Nephron (organoid): ENCODE measurements around the gene ME3.

Experiments used
- H3K27ac Mint-ChIP-seq, 3 experiments: 2 replicates each; pipeline ENCODE4 v1.8.0; 2020; ENCODE audit warnings: mixed read lengths in 3 of 3, mild to moderate bottlenecking in 2 of 3, moderate library complexity in 1 of 3
- H3K27me3 Mint-ChIP-seq: 2 replicates; pipeline ENCODE4 v1.8.0; 2021; ENCODE audit warnings: low read depth, mild to moderate bottlenecking, moderate library complexity, mixed read lengths
- H3K36me3 Mint-ChIP-seq: 2 replicates; pipeline ENCODE4 v1.8.0; 2020; ENCODE audit warnings: low read depth, mixed read lengths
- H3K4me1 Mint-ChIP-seq: 2 replicates; pipeline ENCODE4 v1.8.0; 2020; ENCODE audit warnings: mixed read lengths
- H3K4me3 Mint-ChIP-seq, 3 experiments: 2 replicates each; pipeline ENCODE4 v1.8.0; 2020; ENCODE audit warnings: mild to moderate bottlenecking in 3 of 3, mixed read lengths in 3 of 3, moderate library complexity in 2 of 3
- H3K9me3 Mint-ChIP-seq: 2 replicates; pipeline ENCODE4 v1.8.0; 2020; ENCODE audit warnings: mixed read lengths
- CTCF ChIP-seq, 3 experiments: fragments of 200-600 bp; sonication (generic); IDR thresholded peaks; one replicate each; pipeline ENCODE4 v1.5.0; 2021; ENCODE audit warnings: antibody characterized with exemption in 3 of 3; ENCODE audit not compliant: unreplicated experiment in 3 of 3

The ME3 gene

GRCh38 chr11:86680716-86681482 is 8.5 kb upstream of the ME3 start:
- H3K9me3 Mint-ChIP-seq = no peaks in the 10 kb centered on the region
- peaks cover 26% of the 10 kb centered on the region for H3K4me1 Mint-ChIP-seq
- H3K27ac Mint-ChIP-seq = peak overlapping the region in 2 of 3 experiments; percentile 16 to 60
- TF ChIP-seq CTCF (IDR thresholded peaks at IDR 0.05; ENCODE audit: unreplicated experiment in 3 of 3) = no peak
- H3K4me3 Mint-ChIP-seq = no peak overlapping the region
- H3K36me3 Mint-ChIP-seq = no peaks in the 10 kb centered on the region
- no peaks in the 10 kb centered on the region for H3K27me3 Mint-ChIP-seq

- H3K27ac Mint-ChIP-seq = peak overlapping the region in 1 of 3 experiments; percentile 45
- no peak for TF ChIP-seq CTCF (IDR thresholded peaks at IDR 0.05; ENCODE audit: unreplicated experiment in 3 of 3)
- H3K36me3 Mint-ChIP-seq = no peaks in the 10 kb centered on the region
- peaks cover 26% of the 10 kb centered on the region for H3K4me1 Mint-ChIP-seq
- H3K4me3 Mint-ChIP-seq = no peak overlapping the region
- no peaks in the 10 kb centered on the region for H3K9me3 Mint-ChIP-seq
- no peaks in the 10 kb centered on the region for H3K27me3 Mint-ChIP-seq
Observed at GRCh38 chr11:86678823-86679222, 6.4 kb upstream of the ME3 start.

- Mint-ChIP-seq H3K9me3 (no peaks in the 10 kb centered on the region), H3K36me3 (no peaks in the 10 kb centered on the region), H3K27ac (peak overlapping the region in 1 of 3 experiments; percentile 45), H3K4me3 (no peak overlapping the region), H3K27me3 (no peaks in the 10 kb centered on the region), H3K4me1 (peaks cover 26% of the 10 kb centered on the region)
- TF ChIP-seq CTCF (IDR thresholded peaks at IDR 0.05; ENCODE audit: unreplicated experiment in 3 of 3) = no peak
Observed at GRCh38 chr11:86678296-86678695, 5.9 kb upstream of the ME3 start.

- Mint-ChIP-seq H3K27me3 (no peaks in the 10 kb centered on the region), H3K4me3 (peak overlapping the region in 1 of 3 experiments; percentile 7), H3K9me3 (no peaks in the 10 kb centered on the region), H3K27ac (no peak overlapping the region), H3K4me1 (peaks cover 21% of the 10 kb centered on the region), H3K36me3 (no peaks in the 10 kb centered on the region)
- TF ChIP-seq CTCF (IDR thresholded peaks at IDR 0.05; ENCODE audit: unreplicated experiment in 3 of 3) = no peak
Observed at GRCh38 chr11:86676533-86677154, 4.2 kb upstream of the ME3 start.

- H3K27ac Mint-ChIP-seq = no peak overlapping the region
- no peaks in the 10 kb centered on the region for H3K9me3 Mint-ChIP-seq
- peaks cover 5% of the 10 kb centered on the region for H3K27me3 Mint-ChIP-seq
- H3K4me1 Mint-ChIP-seq = peaks cover 20% of the 10 kb centered on the region
- TF ChIP-seq CTCF (IDR thresholded peaks at IDR 0.05; ENCODE audit: unreplicated experiment in 3 of 3) = no peak
- H3K4me3 Mint-ChIP-seq = no peak overlapping the region
- H3K36me3 Mint-ChIP-seq = no peaks in the 10 kb centered on the region
Observed at GRCh38 chr11:86676010-86676409, 3.6 kb upstream of the ME3 start.
